K562 (cell line): Measurements from ENCODE around the gene SYCN. TPM values are rescaled to one million over a fixed set of nuclear protein-coding genes. Genes with fewer than 3 reads are reported as not detected.

Experiments used
- ATF3 ChIP-seq, 2 experiments: fragments of 450-650 bp in 1 of 2; sonication (generic) in 1 of 2; formaldehyde crosslinking in 1 of 2; IDR thresholded peaks in 1 of 2; conservative IDR thresholded peaks in 1 of 2; 2 replicates each; pipeline versions ENCODE4 v1.6.1 to v1.8.1; 2016 to 2023; ENCODE audit warnings: mild to moderate bottlenecking in 2 of 2, moderate library complexity in 2 of 2, inconsistent platforms in 1 of 2, missing genetic modification reagents in 1 of 2
- BMI1 ChIP-seq: fragments of 150-350 bp; IDR thresholded peaks from 2 replicates; pipeline ENCODE4 v1.6.1; 2014; ENCODE audit warnings: low read length
- FOXK2 ChIP-seq, 2 experiments: fragments of 450-650 bp; IDR thresholded peaks in 1 of 2; conservative IDR thresholded peaks in 1 of 2; 2 replicates each; pipeline ENCODE4 v1.6.1; 2016; ENCODE audit warnings: low read depth in 2 of 2, mild to moderate bottlenecking in 1 of 2
- MYBL2 ChIP-seq, 2 experiments: fragments of 450-650 bp in 1 of 2; sonication (generic) in 1 of 2; formaldehyde crosslinking in 1 of 2; IDR thresholded peaks; 2 replicates each; pipeline versions ENCODE4 v1.6.1 to v1.8.1; 2017 to 2022; ENCODE audit warnings: borderline replicate concordance in 1 of 2, inconsistent platforms in 1 of 2, low read depth in 1 of 2, mild to moderate bottlenecking in 1 of 2, missing genetic modification reagents in 1 of 2, moderate library complexity in 1 of 2
- NONO ChIP-seq, 2 experiments: fragments of 200-400 bp in 1 of 2; fragments of 450-650 bp in 1 of 2; formaldehyde crosslinking in 1 of 2; IDR thresholded peaks; 2 replicates each; pipeline ENCODE4 v1.6.1; 2017; ENCODE audit warnings: low read depth in 2 of 2, mild to moderate bottlenecking in 2 of 2, moderate library complexity in 2 of 2, low read length in 1 of 2
- PCBP1 ChIP-seq: fragments of 200-400 bp; formaldehyde crosslinking; IDR thresholded peaks from 2 replicates; pipeline ENCODE4 v1.6.1; 2018; ENCODE audit warnings: mild to moderate bottlenecking, low read depth, low read length; ENCODE audit not compliant: poor library complexity, severe bottlenecking
- PML ChIP-seq: IDR thresholded peaks from 2 replicates; pipeline ENCODE4 v1.6.1; 2012; ENCODE audit warnings: low read length, inconsistent platforms
- SMARCA4 ChIP-seq: fragments of 450-650 bp; IDR thresholded peaks from 2 replicates; pipeline ENCODE4 v1.6.1; 2016
- SMC3 ChIP-seq: conservative IDR thresholded peaks from 2 replicates; pipeline ENCODE4 v1.6.1; 2011; ENCODE audit warnings: low read depth, low read length, improper control_type of control experiment; ENCODE audit not compliant: insufficient read depth
- STAG1 ChIP-seq: sonication (generic); formaldehyde crosslinking; IDR thresholded peaks from 2 replicates; pipeline ENCODE4 v1.5.0; 2020; ENCODE audit warnings: missing genetic modification reagents, borderline replicate concordance
- ZNF143 ChIP-seq: sonication (generic); formaldehyde crosslinking; IDR thresholded peaks from 2 replicates; pipeline ENCODE4 v1.9.0; 2022; ENCODE audit warnings: mild to moderate bottlenecking, missing genetic modification reagents
- polyA plus RNA-seq, 8 experiments: library from polyadenylated mRNA; depleted of rRNA in 4 of 8; stranded (reverse) in 5 of 8; unstranded in 3 of 8; fragments of >200 nt; fragmentation: Nextera tagmentation in 2 of 8; fragmentation: Illumina TruSeq in 1 of 8; extraction: Ambion mirVana in 2 of 8; extraction: Trizol in 1 of 8; gene quantifications; 2 replicates each; pipeline versions ENCODE4 v1.2.1 to v1.2.3, GENCODE V29; 2011 to 2014; ENCODE audit warnings: inconsistent platforms in 1 of 8, missing spikeins in 1 of 8
- total RNA-seq, 7 experiments: library from RNA; depleted of rRNA in 6 of 7; stranded (reverse); fragments of >200 nt in 6 of 7; fragmentation: Illumina TruSeq in 2 of 7; extraction: Trizol in 2 of 7; gene quantifications; 2 replicates each; pipeline versions ENCODE4 v1.2.1 to v1.2.3, GENCODE V29; 2011 to 2021; ENCODE audit warnings: low replicate concordance in 1 of 7
- TF ChIP-seq, protein P1 (sequence below): sonication (generic); formaldehyde crosslinking; IDR thresholded peaks from 2 replicates; pipeline ENCODE4 v1.4.0; 2020; ENCODE audit warnings: mild to moderate bottlenecking, missing genetic modification reagents
- TF ChIP-seq, protein P2 (sequence below), 2 experiments: IDR thresholded peaks; 2 replicates each; pipeline ENCODE4 v1.6.1; 2011; ENCODE audit warnings: borderline replicate concordance in 1 of 2, control low read depth in 1 of 2, low read depth in 1 of 2, low read length in 1 of 2, mild to moderate bottlenecking in 1 of 2, mixed read lengths in 1 of 2, moderate library complexity in 1 of 2; ENCODE audit not compliant: insufficient read depth in 1 of 2, insufficient read length in 1 of 2, poor library complexity in 1 of 2, severe bottlenecking in 1 of 2; ENCODE audit errors: extremely low read depth in 1 of 2
- TF ChIP-seq, protein P3 (sequence below): IDR thresholded peaks from 3 replicates; pipeline ENCODE4 v1.6.1; 2011; ENCODE audit warnings: borderline replicate concordance, mild to moderate bottlenecking; ENCODE audit not compliant: insufficient read length, insufficient read depth

The SYCN gene
- total and polyA plus RNA-seq, 9 of the 15 experiments (the other 6 are each of a cell fraction or from before 2014, with no cell fraction given), result not detected

DNA sequence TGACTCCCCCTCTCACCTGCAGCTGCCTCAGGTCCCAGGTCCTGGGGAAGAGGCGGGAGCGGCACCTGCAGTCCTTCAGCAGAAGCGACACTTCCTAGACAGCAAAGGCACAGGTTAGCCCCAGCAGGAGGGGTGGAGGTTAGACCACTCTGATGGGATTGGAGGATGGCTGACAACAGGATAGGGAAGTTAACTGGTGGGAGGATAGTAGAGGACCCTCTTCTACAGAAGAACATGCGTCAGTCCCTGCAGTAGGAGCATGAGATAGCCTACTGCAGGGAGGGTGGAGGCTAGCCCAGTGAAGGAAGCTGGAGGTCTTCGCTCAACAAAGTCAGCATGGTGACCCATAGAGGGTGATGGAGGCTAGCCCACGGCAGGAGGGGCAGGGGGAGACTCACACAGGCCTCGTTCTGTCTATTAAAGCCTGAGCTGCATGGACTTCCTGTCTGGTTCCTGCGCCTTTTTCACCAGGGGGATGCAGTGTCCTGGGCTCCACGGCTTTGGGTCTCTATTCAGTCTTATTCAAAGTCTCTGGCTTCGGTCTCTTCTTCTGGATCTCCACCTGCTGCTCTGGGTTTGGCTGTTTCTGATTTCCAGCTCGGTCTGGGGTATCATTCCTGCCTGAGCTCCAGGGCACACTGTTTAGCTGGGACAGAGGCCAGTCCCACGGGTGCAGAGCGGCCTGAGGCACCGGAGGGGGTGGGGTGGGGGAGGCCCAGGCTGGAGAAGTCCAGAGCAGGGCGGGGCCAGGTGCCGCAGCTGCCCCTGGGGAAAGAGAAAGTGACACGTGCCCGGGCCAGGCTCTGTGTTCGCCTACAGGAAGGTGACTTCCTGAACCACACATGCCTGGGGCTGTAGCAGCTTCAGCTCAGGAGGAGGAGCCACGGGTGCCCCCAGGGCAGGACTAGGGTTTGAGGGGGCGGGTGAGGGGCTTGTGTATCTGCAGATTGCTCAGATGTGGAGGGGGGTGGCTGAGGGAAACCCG is 33.4 kb upstream of the SYCN start (continued):
- TF ChIP-seq SMC3 (no peak), PML (no peak), BMI1 (no peak), NONO (IDR thresholded peaks at IDR 0.05; ENCODE audit: low read depth in 2 of 2, low read length in 1 of 2) (no peak), PCBP1 (no peak), MYBL2 (IDR thresholded peaks at IDR 0.05; ENCODE audit: low read depth) (no peak), MYBL2 (CRISPR knock-in tag; IDR thresholded peaks at IDR 0.05; ENCODE audit: borderline replicate concordance) (no peak), SMARCA4 (no peak), FOXK2 (conservative IDR thresholded peaks at IDR 0.05 in 1 of 2, IDR thresholded peaks at IDR 0.05 in 1 of 2; ENCODE audit: low read depth in 2 of 2) (peak in 1 of 2 experiments; percentile 63; a peak in 2 of 4 replicates), ATF3 (IDR thresholded peaks at IDR 0.05) (no peak), ATF3 (CRISPR knock-in tag; conservative IDR thresholded peaks at IDR 0.05) (no peak), STAG1 (CRISPR knock-in tag) (no peak), ZNF143 (no peak)
- TF ChIP-seq, protein P1, sequence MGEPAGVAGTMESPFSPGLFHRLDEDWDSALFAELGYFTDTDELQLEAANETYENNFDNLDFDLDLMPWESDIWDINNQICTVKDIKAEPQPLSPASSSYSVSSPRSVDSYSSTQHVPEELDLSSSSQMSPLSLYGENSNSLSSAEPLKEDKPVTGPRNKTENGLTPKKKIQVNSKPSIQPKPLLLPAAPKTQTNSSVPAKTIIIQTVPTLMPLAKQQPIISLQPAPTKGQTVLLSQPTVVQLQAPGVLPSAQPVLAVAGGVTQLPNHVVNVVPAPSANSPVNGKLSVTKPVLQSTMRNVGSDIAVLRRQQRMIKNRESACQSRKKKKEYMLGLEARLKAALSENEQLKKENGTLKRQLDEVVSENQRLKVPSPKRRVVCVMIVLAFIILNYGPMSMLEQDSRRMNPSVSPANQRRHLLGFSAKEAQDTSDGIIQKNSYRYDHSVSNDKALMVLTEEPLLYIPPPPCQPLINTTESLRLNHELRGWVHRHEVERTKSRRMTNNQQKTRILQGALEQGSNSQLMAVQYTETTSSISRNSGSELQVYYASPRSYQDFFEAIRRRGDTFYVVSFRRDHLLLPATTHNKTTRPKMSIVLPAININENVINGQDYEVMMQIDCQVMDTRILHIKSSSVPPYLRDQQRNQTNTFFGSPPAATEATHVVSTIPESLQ (CRISPR knock-in tag), result no peak
- TF ChIP-seq, protein P2, sequence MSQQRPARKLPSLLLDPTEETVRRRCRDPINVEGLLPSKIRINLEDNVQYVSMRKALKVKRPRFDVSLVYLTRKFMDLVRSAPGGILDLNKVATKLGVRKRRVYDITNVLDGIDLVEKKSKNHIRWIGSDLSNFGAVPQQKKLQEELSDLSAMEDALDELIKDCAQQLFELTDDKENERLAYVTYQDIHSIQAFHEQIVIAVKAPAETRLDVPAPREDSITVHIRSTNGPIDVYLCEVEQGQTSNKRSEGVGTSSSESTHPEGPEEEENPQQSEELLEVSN (IDR thresholded peaks at IDR 0.05; ENCODE audit: borderline replicate concordance in 1 of 2, extremely low read depth in 1 of 2, insufficient read depth in 1 of 2, insufficient read length in 1 of 2, low read depth in 1 of 2, low read length in 1 of 2, poor library complexity in 1 of 2, severe bottlenecking in 1 of 2), result peak in 1 of 2 experiments; percentile 46
- TF ChIP-seq, protein P3, sequence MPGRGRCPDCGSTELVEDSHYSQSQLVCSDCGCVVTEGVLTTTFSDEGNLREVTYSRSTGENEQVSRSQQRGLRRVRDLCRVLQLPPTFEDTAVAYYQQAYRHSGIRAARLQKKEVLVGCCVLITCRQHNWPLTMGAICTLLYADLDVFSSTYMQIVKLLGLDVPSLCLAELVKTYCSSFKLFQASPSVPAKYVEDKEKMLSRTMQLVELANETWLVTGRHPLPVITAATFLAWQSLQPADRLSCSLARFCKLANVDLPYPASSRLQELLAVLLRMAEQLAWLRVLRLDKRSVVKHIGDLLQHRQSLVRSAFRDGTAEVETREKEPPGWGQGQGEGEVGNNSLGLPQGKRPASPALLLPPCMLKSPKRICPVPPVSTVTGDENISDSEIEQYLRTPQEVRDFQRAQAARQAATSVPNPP, result no peak
